ENCODE results near the gene WASL.

GRCh38 chr7:123738808-123739207 lies 10.0 kb downstream of the WASL start:
- TF ChIP-seq, protein P1, sequence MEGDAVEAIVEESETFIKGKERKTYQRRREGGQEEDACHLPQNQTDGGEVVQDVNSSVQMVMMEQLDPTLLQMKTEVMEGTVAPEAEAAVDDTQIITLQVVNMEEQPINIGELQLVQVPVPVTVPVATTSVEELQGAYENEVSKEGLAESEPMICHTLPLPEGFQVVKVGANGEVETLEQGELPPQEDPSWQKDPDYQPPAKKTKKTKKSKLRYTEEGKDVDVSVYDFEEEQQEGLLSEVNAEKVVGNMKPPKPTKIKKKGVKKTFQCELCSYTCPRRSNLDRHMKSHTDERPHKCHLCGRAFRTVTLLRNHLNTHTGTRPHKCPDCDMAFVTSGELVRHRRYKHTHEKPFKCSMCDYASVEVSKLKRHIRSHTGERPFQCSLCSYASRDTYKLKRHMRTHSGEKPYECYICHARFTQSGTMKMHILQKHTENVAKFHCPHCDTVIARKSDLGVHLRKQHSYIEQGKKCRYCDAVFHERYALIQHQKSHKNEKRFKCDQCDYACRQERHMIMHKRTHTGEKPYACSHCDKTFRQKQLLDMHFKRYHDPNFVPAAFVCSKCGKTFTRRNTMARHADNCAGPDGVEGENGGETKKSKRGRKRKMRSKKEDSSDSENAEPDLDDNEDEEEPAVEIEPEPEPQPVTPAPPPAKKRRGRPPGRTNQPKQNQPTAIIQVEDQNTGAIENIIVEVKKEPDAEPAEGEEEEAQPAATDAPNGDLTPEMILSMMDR (IDR thresholded peaks at IDR 0.05) = no peak
- TF ChIP-seq EP300 (IDR thresholded peaks at IDR 0.05) = no peak
- TF ChIP-seq POLR2A (IDR thresholded peaks at IDR 0.05; ENCODE audit: low read depth) = no peak
- TF ChIP-seq POLR2AphosphoS5 (IDR thresholded peaks at IDR 0.05) = no peak
